GM19452 (cell line): ENCODE results near the gene C15orf61.

ENCODE experiments used
- ATAC-seq: cut with Tn5 transposase; IDR thresholded peaks from one replicate; pipeline ENCODE4 v1.9.1; 2021; ENCODE audit not compliant: unreplicated experiment

The C15orf61 gene

GRCh38 chr15:67548862-67549651, 28.1 kb downstream of the C15orf61 start:
- ATAC-seq: no peak

- ATAC-seq: no peak
Observed at GRCh38 chr15:67549736-67550135, 28.8 kb downstream of the C15orf61 start.

- ATAC-seq: no peak
Observed at GRCh38 chr15:67550522-67550921, 29.6 kb downstream of the C15orf61 start.

- ATAC-seq: no peak
Observed at GRCh38 chr15:67551207-67551743, 30.3 kb downstream of the C15orf61 start.

GRCh38 chr15:67554580-67554979, 33.6 kb downstream of the C15orf61 start:
- no peak for ATAC-seq

GRCh38 chr15:67556976-67557570, 36.1 kb downstream of the C15orf61 start:
- ATAC-seq: no peak

GRCh38 chr15:67558502-67558901, 37.6 kb downstream of the C15orf61 start:
- ATAC-seq: no peak

GRCh38 chr15:67559158-67559557, 38.2 kb downstream of the C15orf61 start:
- no peak for ATAC-seq

- no peak for ATAC-seq
Observed at GRCh38 chr15:67559576-67559975, 38.6 kb downstream of the C15orf61 start.

- ATAC-seq: no peak
Observed at GRCh38 chr15:67560320-67560719, 39.4 kb downstream of the C15orf61 start.

- no peak for ATAC-seq
Observed at GRCh38 chr15:67563092-67563491, 42.2 kb downstream of the C15orf61 start.

- peak; percentile 91 for ATAC-seq
Observed at GRCh38 chr15:67564021-67564967, 43.4 kb downstream of the C15orf61 start.

- peak; percentile 58 for ATAC-seq
Observed at GRCh38 chr15:67564968-67565345, 44.0 kb downstream of the C15orf61 start.

GRCh38 chr15:67569668-67570067, 48.7 kb downstream of the C15orf61 start:
- ATAC-seq: no peak

GRCh38 chr15:67570875-67571647, 50.1 kb downstream of the C15orf61 start:
- ATAC-seq: no peak

- no peak for ATAC-seq
Observed at GRCh38 chr15:67571648-67572415, 50.9 kb downstream of the C15orf61 start.

- ATAC-seq: no peak
Observed at GRCh38 chr15:67573194-67573593, 52.3 kb downstream of the C15orf61 start.

GRCh38 chr15:67575039-67575502, 54.1 kb downstream of the C15orf61 start:
- no peak for ATAC-seq

GRCh38 chr15:67578020-67578600, 57.2 kb downstream of the C15orf61 start:
- no peak for ATAC-seq
